Islet of Langerhans (tissue), 1 donor: Measurements from ENCODE around the gene AFF2.

Experiments used
- FAIRE-seq: peaks from one replicate; lab custom pipeline; 2011; peaks lifted over from hg19 to GRCh38; lab: Jason Lieb, UNC

The AFF2 gene

GRCh38 chrX:148929686-148930085 lies 429.3 kb downstream of the AFF2 start:
- FAIRE-seq = no peak

GRCh38 chrX:148930206-148930729 lies 429.9 kb downstream of the AFF2 start:
- FAIRE-seq = no peak

- FAIRE-seq = no peak
These were observed 433.5 kb downstream of the AFF2 start for GRCh38 chrX:148933881-148934280.

- no peak for FAIRE-seq
These were observed 437.9 kb downstream of the AFF2 start for GRCh38 chrX:148938348-148938747.

GRCh38 chrX:148940411-148940996 lies 440.1 kb downstream of the AFF2 start:
- no peak for FAIRE-seq

- FAIRE-seq = no peak
These were observed 442.3 kb downstream of the AFF2 start for GRCh38 chrX:148942754-148943153.

GRCh38 chrX:148947399-148947975 lies 447.1 kb downstream of the AFF2 start:
- no peak for FAIRE-seq

- no peak for FAIRE-seq
These were observed 455.9 kb downstream of the AFF2 start for GRCh38 chrX:148956352-148956751.

GRCh38 chrX:148958901-148959300 lies 458.5 kb downstream of the AFF2 start:
- no peak for FAIRE-seq

GRCh38 chrX:148960060-148960459 lies 459.6 kb downstream of the AFF2 start:
- no peak for FAIRE-seq

- no peak for FAIRE-seq
These were observed 461.6 kb downstream of the AFF2 start for GRCh38 chrX:148961985-148962384.

GRCh38 chrX:148976571-148977400 lies 476.4 kb downstream of the AFF2 start:
- no peak for FAIRE-seq

GRCh38 chrX:148979786-148980185 lies 479.4 kb downstream of the AFF2 start:
- FAIRE-seq = no peak

- FAIRE-seq = no peak
These were observed 483.8 kb downstream of the AFF2 start for GRCh38 chrX:148984238-148984637.

- FAIRE-seq = no peak
These were observed 491.1 kb downstream of the AFF2 start for GRCh38 chrX:148991502-148991901.

GRCh38 chrX:148995661-148996060 lies 495.2 kb downstream of the AFF2 start:
- no peak for FAIRE-seq

GRCh38 chrX:149002320-149002719 lies 501.9 kb downstream of the AFF2 start:
- FAIRE-seq = no peak

- FAIRE-seq = no peak
These were observed 503.6 kb downstream of the AFF2 start for GRCh38 chrX:149003863-149004660.

- FAIRE-seq = no peak
These were observed 504.5 kb downstream of the AFF2 start for GRCh38 chrX:149004936-149005335.

GRCh38 chrX:149006235-149006634 lies 505.8 kb downstream of the AFF2 start:
- FAIRE-seq = no peak

GRCh38 chrX:149007423-149007822 lies 507.0 kb downstream of the AFF2 start:
- FAIRE-seq = no peak
